K562 (cell line): ENCODE results near the gene TMEFF1. TPM values are rescaled to one million over a fixed set of nuclear protein-coding genes. Genes with fewer than 3 reads are reported as not detected.

Source experiments
- CHD2 ChIP-seq: IDR thresholded peaks from 2 replicates; pipeline ENCODE4 v1.6.1; 2011; ENCODE audit warnings: low read depth, low read length
- CLOCK ChIP-seq: fragments of 250-450 bp; sonication (Bioruptor Pico); IDR thresholded peaks from 2 replicates; pipeline ENCODE4 v1.4.0; 2020; ENCODE audit warnings: mild to moderate bottlenecking, moderate library complexity, borderline replicate concordance
- EGR1 ChIP-seq: fragments of 450-650 bp; conservative IDR thresholded peaks from 2 replicates; pipeline ENCODE4 v1.6.1; 2017; ENCODE audit warnings: mild to moderate bottlenecking
- FUS ChIP-seq: fragments of 200-400 bp; formaldehyde crosslinking; optimal IDR thresholded peaks from 2 replicates; pipeline ENCODE3; 2017; ENCODE audit warnings: low read depth, low read length
- GATAD2A ChIP-seq: fragments of 450-650 bp; IDR thresholded peaks from 2 replicates; pipeline ENCODE4 v1.6.1; 2017
- KLF16 ChIP-seq: IDR thresholded peaks from 2 replicates; pipeline ENCODE4 v1.6.1; 2016; ENCODE audit warnings: antibody characterized with exemption
- NFYB ChIP-seq: IDR thresholded peaks from 2 replicates; pipeline ENCODE4 v1.6.1; 2011; ENCODE audit warnings: mild to moderate bottlenecking, moderate library complexity; ENCODE audit not compliant: insufficient read length; ENCODE audit errors: extremely low read depth
- SAP30 ChIP-seq: fragments of 200-600 bp; sonication (generic); IDR thresholded peaks from 2 replicates; pipeline ENCODE4 v1.6.1; 2012; ENCODE audit warnings: borderline replicate concordance, low read depth, mild to moderate bottlenecking, moderate library complexity, low read length, control low read depth, inconsistent platforms; ENCODE audit not compliant: insufficient read depth, poor library complexity, severe bottlenecking
- SMAD1 ChIP-seq: fragments of 150-350 bp; IDR thresholded peaks from 2 replicates; pipeline ENCODE4 v1.6.1; 2014; ENCODE audit warnings: low read length, low read depth; ENCODE audit not compliant: partially characterized antibody
- SP1 ChIP-seq: sonication (generic); formaldehyde crosslinking; IDR thresholded peaks from 2 replicates; pipeline ENCODE4 v1.8.1; 2022; ENCODE audit warnings: mild to moderate bottlenecking, missing genetic modification reagents
- STAG1 ChIP-seq: sonication (generic); formaldehyde crosslinking; IDR thresholded peaks from 2 replicates; pipeline ENCODE4 v1.5.0; 2020; ENCODE audit warnings: missing genetic modification reagents, borderline replicate concordance
- U2AF1 ChIP-seq: fragments of 200-400 bp; formaldehyde crosslinking; optimal IDR thresholded peaks from 2 replicates; pipeline ENCODE3; 2017; ENCODE audit warnings: mild to moderate bottlenecking, low read depth, low read length, moderate library complexity
- ZBTB12 ChIP-seq: fragments of 250-450 bp; sonication (Bioruptor Pico); IDR thresholded peaks from 2 replicates; pipeline ENCODE4 v1.4.0; 2020
- ZBTB17 ChIP-seq: fragments of 450-650 bp; formaldehyde crosslinking; IDR thresholded peaks from 2 replicates; pipeline ENCODE4 v1.4.0; 2020; ENCODE audit warnings: mild to moderate bottlenecking
- ZBTB9 ChIP-seq: fragments of 450-650 bp; formaldehyde crosslinking; IDR thresholded peaks from 2 replicates; pipeline ENCODE4 v1.4.0; 2020; ENCODE audit warnings: mild to moderate bottlenecking, moderate library complexity
- ZNF324 ChIP-seq: fragments of 250-450 bp; sonication (Bioruptor Pico); IDR thresholded peaks from 2 replicates; pipeline ENCODE4 v1.4.0; 2020; ENCODE audit warnings: mild to moderate bottlenecking
- ZNF561 ChIP-seq: fragments of 450-650 bp; formaldehyde crosslinking; conservative IDR thresholded peaks from 2 replicates; pipeline ENCODE4 v1.4.0; 2020; ENCODE audit warnings: mild to moderate bottlenecking, moderate library complexity
- ZNF780A ChIP-seq: fragments of 250-450 bp; sonication (Bioruptor Pico); IDR thresholded peaks from 2 replicates; pipeline ENCODE4 v1.5.0; 2021; ENCODE audit warnings: mild to moderate bottlenecking
- polyA plus RNA-seq, 8 experiments: library from polyadenylated mRNA; depleted of rRNA in 4 of 8; stranded (reverse) in 5 of 8; unstranded in 3 of 8; fragments of >200 nt; fragmentation: Nextera tagmentation in 2 of 8; fragmentation: Illumina TruSeq in 1 of 8; extraction: Ambion mirVana in 2 of 8; extraction: Trizol in 1 of 8; gene quantifications; 2 replicates each; pipeline versions ENCODE4 v1.2.1 to v1.2.3, GENCODE V29; 2011 to 2014; ENCODE audit warnings: inconsistent platforms in 1 of 8, missing spikeins in 1 of 8
- total RNA-seq, 7 experiments: library from RNA; depleted of rRNA in 6 of 7; stranded (reverse); fragments of >200 nt in 6 of 7; fragmentation: Illumina TruSeq in 2 of 7; extraction: Trizol in 2 of 7; gene quantifications; 2 replicates each; pipeline versions ENCODE4 v1.2.1 to v1.2.3, GENCODE V29; 2011 to 2021; ENCODE audit warnings: low replicate concordance in 1 of 7

Gene TMEFF1
- total and polyA plus RNA-seq, 9 of the 15 experiments (the other 6 are each of a cell fraction or from before 2014, with no cell fraction given), result 0.07 to 1.1 (median 0.28) TPM; not detected in 2

- no peak for TF ChIP-seq KLF16
- no peak for TF ChIP-seq ZNF780A (CRISPR knock-in tag)
- TF ChIP-seq SMAD1, result peak; percentile 27
- no peak for TF ChIP-seq FUS
- TF ChIP-seq EGR1, result peak; percentile 35
- peak; percentile 42; the same call in 1 of the 2 replicates for TF ChIP-seq SP1 (CRISPR knock-in tag)
- TF ChIP-seq ZNF324 (CRISPR knock-in tag), result no peak
- no peak for TF ChIP-seq U2AF1
- no peak for TF ChIP-seq ZBTB17 (CRISPR knock-in tag)
- TF ChIP-seq STAG1 (CRISPR knock-in tag), result no peak
- no peak for TF ChIP-seq ZBTB12 (CRISPR knock-in tag)
- no peak for TF ChIP-seq NFYB
- no peak for TF ChIP-seq CHD2
- TF ChIP-seq ZNF561 (CRISPR knock-in tag), result no peak
- no peak; the same call in 1 of the 2 replicates for TF ChIP-seq ZBTB9 (CRISPR knock-in tag)
- TF ChIP-seq CLOCK (CRISPR knock-in tag), result no peak
- TF ChIP-seq GATAD2A, result no peak
- TF ChIP-seq SAP30, result no peak
Measured at GRCh38 chr9:100426530-100427365, 46.2 kb upstream of the TMEFF1 start, which contains the start of gene MSANTD3 (continued).
